SKM-1 treated with dmso at 0.1 percent for 144 hours (cell line): ENCODE results near the gene GLIS2.

Experiments used
- DNase-seq: peaks from one replicate; lab custom pipeline; 2025; ENCODE audit not compliant: unreplicated experiment; lab: John Stamatoyannopoulos, UW

Gene GLIS2

GRCh38 chr16:4381072-4381934 is 65.4 kb downstream of the GLIS2 start:
- no peak for DNase-seq

DNA sequence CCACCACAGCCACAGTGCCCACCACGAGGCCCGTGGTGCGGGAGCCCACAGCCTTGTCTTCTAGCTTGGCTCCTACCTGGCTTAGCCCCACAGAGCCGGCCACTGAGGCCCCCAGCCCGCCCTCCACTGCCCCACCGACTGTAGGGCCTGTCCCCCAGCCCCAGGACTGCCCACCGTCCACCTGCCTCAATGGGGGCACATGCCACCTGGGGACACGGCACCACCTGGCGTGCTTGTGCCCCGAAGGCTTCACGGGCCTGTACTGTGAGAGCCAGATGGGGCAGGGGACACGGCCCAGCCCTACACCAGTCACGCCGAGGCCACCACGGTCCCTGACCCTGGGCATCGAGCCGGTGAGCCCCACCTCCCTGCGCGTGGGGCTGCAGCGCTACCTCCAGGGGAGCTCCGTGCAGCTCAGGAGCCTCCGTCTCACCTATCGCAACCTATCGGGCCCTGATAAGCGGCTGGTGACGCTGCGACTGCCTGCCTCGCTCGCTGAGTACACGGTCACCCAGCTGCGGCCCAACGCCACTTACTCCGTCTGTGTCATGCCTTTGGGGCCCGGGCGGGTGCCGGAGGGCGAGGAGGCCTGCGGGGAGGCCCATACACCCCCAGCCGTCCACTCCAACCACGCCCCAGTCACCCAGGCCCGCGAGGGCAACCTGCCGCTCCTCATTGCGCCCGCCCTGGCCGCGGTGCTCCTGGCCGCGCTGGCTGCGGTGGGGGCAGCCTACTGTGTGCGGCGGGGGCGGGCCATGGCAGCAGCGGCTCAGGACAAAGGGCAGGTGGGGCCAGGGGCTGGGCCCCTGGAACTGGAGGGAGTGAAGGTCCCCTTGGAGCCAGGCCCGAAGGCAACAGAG is 66.3 kb downstream of the GLIS2 start:
- no peak for DNase-seq

- no peak for DNase-seq
Observed at GRCh38 chr16:4382795-4383357, 67.0 kb downstream of the GLIS2 start.

- DNase-seq: no peak
Observed at GRCh38 chr16:4383591-4384444, 68.0 kb downstream of the GLIS2 start.

DNA sequence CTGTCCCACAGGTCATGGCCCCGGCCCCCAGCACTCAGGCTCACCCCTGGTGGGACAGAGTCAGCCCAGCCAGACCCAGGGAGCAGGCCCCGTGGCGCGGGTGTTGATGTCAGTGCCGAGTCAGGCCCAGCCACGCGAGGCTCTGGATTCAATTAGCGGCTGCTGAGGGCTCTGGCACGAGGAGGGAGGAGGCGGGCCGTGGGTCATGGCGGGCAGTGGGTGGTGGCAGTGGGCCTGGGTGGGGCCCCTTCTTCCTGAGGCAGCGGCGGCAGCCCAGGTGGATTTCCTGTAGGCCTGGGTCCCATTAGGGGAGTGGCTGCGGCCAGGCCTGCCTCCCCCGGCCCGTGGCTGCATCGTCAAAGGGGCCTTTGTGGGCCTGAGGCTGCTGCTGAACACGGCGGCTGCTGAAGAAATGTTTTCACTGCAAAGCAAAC is 68.7 kb downstream of the GLIS2 start:
- DNase-seq: no peak

GRCh38 chr16:4385066-4385788 is 69.4 kb downstream of the GLIS2 start:
- DNase-seq: no peak

DNA sequence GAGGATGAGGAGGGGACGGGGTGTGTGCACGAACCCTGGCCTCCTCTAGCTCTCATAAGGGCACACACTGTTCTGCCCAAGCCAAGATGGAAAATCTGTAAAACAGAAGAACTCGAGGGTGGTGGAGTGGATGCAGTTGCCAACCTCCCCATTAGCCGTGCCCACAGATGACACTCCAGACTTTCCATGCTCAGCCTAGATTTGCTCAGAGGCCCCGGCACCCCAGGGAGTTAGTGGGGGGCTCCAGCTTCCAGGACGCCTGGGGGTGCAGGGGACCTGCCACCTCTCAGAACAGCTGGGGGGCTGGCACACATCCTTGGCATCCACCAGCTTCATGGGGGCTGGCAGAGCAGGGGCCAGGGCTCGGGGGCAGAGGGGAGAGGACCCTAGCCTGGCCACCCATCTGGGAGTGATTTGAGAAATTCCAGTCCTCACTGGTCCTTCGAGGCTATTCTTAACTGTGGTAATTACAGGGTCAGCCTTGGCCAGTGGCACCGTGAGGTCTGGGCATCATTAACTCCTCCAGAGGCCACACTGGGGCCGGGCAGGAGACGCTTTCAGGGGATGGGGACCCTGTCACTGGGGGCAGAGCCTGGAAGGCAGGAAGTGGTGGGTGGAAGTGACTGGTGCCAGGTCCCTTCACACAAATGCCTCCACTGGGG is 70.1 kb downstream of the GLIS2 start:
- no peak for DNase-seq

- DNase-seq: no peak
Observed at GRCh38 chr16:4386451-4386805, 70.6 kb downstream of the GLIS2 start.

GRCh38 chr16:4386951-4387565 is 71.2 kb downstream of the GLIS2 start:
- DNase-seq: no peak

GRCh38 chr16:4387781-4388180 is 71.9 kb downstream of the GLIS2 start:
- no peak for DNase-seq

GRCh38 chr16:4388271-4389021 is 72.6 kb downstream of the GLIS2 start:
- no peak for DNase-seq
